OCI-LY7 (cell line): Measurements from ENCODE around the gene MBIP.

Source experiments
- CTCF ChIP-seq: fragments of 200-600 bp; sonication (generic); conservative IDR thresholded peaks from 2 replicates; pipeline ENCODE4 v1.5.1; 2014; ENCODE audit warnings: mild to moderate bottlenecking, antibody characterized with exemption, low read length, moderate library complexity, mixed read lengths
- EZH2phosphoT487 ChIP-seq: fragments of 200-600 bp; sonication (generic); IDR thresholded peaks from 2 replicates; pipeline ENCODE4 v1.6.1; 2018; ENCODE audit warnings: low read depth, borderline replicate concordance, mild to moderate bottlenecking, mixed run types, antibody characterized with exemption, low read length, moderate library complexity, mixed read lengths

- TF ChIP-seq CTCF (no peak), EZH2phosphoT487 (no peak)
Measured at GRCh38 chr14:36361210-36361853, 40.9 kb upstream of the MBIP start.
